HTERT RPE-1 (cell line): Measurements from ENCODE around the gene CDH26.
"Not testable (repeated sequence)": the region's sequence is repeated elsewhere in the genome, so short reads cannot be mapped to it uniquely, and the experiment has no call there.

Experiments used
- in situ Hi-C: fragments of 300-500 bp; cut with MboI; formaldehyde crosslinking; loops from 4 replicates; pipeline ENCODE4 v1.14.3; 2020; ENCODE audit warnings: low sequenced_read_pairs

The CDH26 gene

GRCh38 chr20:60040471-60041162 is 82.4 kb downstream of the CDH26 start:
- in situ Hi-C loops, result no loop called here

GRCh38 chr20:60041436-60042165 is 83.4 kb downstream of the CDH26 start:
- in situ Hi-C loops, result not testable (repeated sequence)

- in situ Hi-C loops, result no loop called here
Measured at GRCh38 chr20:60043435-60043834, 85.2 kb downstream of the CDH26 start.

GRCh38 chr20:60046011-60046413 is 87.8 kb downstream of the CDH26 start:
- in situ Hi-C loops, result no loop called here

GRCh38 chr20:60046436-60046835 is 88.2 kb downstream of the CDH26 start:
- in situ Hi-C loops, result no loop called here

GRCh38 chr20:60046860-60047259 is 88.6 kb downstream of the CDH26 start:
- in situ Hi-C loops, result no loop called here

GRCh38 chr20:60048634-60049521 is 90.7 kb downstream of the CDH26 start:
- in situ Hi-C loops, result no loop called here

- in situ Hi-C loops, result no loop called here
Measured at GRCh38 chr20:60049601-60050000, 91.4 kb downstream of the CDH26 start.

GRCh38 chr20:60050193-60050947 is 92.1 kb downstream of the CDH26 start:
- in situ Hi-C loops, result no loop called here

GRCh38 chr20:60051911-60052310 is 93.7 kb downstream of the CDH26 start:
- in situ Hi-C loops, result no loop called here

- in situ Hi-C loops, result no loop called here
Measured at GRCh38 chr20:60052322-60052721, 94.1 kb downstream of the CDH26 start.

- in situ Hi-C loops, result no loop called here
Measured at GRCh38 chr20:60053125-60053817, 95.0 kb downstream of the CDH26 start.

GRCh38 chr20:60053818-60054190 is 95.6 kb downstream of the CDH26 start:
- in situ Hi-C loops, result no loop called here

- in situ Hi-C loops, result no loop called here
Measured at GRCh38 chr20:60054716-60055634, 96.8 kb downstream of the CDH26 start.

- in situ Hi-C loops, result no loop called here
Measured at GRCh38 chr20:60055740-60056139, 97.5 kb downstream of the CDH26 start.

GRCh38 chr20:60056407-60057122 is 98.3 kb downstream of the CDH26 start:
- in situ Hi-C loops, result no loop called here

- in situ Hi-C loops, result no loop called here
Measured at GRCh38 chr20:60057123-60057865, 99.1 kb downstream of the CDH26 start.
